ENCODE measurements around the gene FLRT2. TPM values are rescaled to one million over a fixed set of nuclear protein-coding genes. Genes with fewer than 3 reads are reported as not detected.

Gene FLRT2
- total RNA-seq, 2 experiments from 2014 or later, result not detected

GRCh38 chr14:85587151-85587711 is 57.3 kb downstream of the FLRT2 start:
- DNase-seq (no peak), ATAC-seq (no peak)
- no peak overlapping the region for H3K4me3 Mint-ChIP-seq
- no peak overlapping the region for H3K27ac Mint-ChIP-seq
- POLR2A ChIA-PET, result no interaction called here
- no peaks in the 10 kb centered on the region for H3K9me3 Mint-ChIP-seq (ENCODE audit: insufficient read depth)
- no peaks in the 10 kb centered on the region for H3K27me3 Mint-ChIP-seq (ENCODE audit: low read depth)
- H3K36me3 Mint-ChIP-seq (ENCODE audit: low read depth), result no peaks in the 10 kb centered on the region
- CTCF ChIA-PET, result interaction anchor here (1.1 kb wide), 1 partner anchor 10 kb away, joined by 3 read pairs; no protein-coding TSS in a partner anchor
- H3K4me1 Mint-ChIP-seq (ENCODE audit: low read depth), result peaks cover 7% of the 10 kb centered on the region

- Mint-ChIP-seq H3K27ac (no peak overlapping the region), H3K4me1 (ENCODE audit: low read depth) (peaks cover 7% of the 10 kb centered on the region), H3K27me3 (ENCODE audit: low read depth) (no peaks in the 10 kb centered on the region), H3K4me3 (no peak overlapping the region), H3K36me3 (ENCODE audit: low read depth) (no peaks in the 10 kb centered on the region), H3K9me3 (ENCODE audit: insufficient read depth) (no peaks in the 10 kb centered on the region)
- DNase-seq, result no peak
- ATAC-seq, result no peak
- CTCF ChIA-PET, result no interaction called here
- POLR2A ChIA-PET, result no interaction called here
These were observed 60.8 kb downstream of the FLRT2 start for GRCh38 chr14:85590784-85591183.

GRCh38 chr14:85594217-85594616 is 64.3 kb downstream of the FLRT2 start:
- POLR2A ChIA-PET, result no interaction called here
- DNase-seq (no peak), ATAC-seq (no peak)
- no peak overlapping the region for H3K27ac Mint-ChIP-seq
- CTCF ChIA-PET, result no interaction called here
- no peak overlapping the region for H3K4me3 Mint-ChIP-seq
- H3K36me3 Mint-ChIP-seq (ENCODE audit: low read depth), result no peaks in the 10 kb centered on the region
- no peaks in the 10 kb centered on the region for H3K4me1 Mint-ChIP-seq (ENCODE audit: low read depth)
- peaks cover 4% of the 10 kb centered on the region for H3K9me3 Mint-ChIP-seq (ENCODE audit: insufficient read depth)
- no peaks in the 10 kb centered on the region for H3K27me3 Mint-ChIP-seq (ENCODE audit: low read depth)

- ATAC-seq, result no peak
- ChIA-PET POLR2A (no interaction called here), CTCF (no interaction called here)
- no peaks in the 10 kb centered on the region for H3K27me3 Mint-ChIP-seq (ENCODE audit: low read depth)
- DNase-seq, result no peak
- H3K36me3 Mint-ChIP-seq (ENCODE audit: low read depth), result no peaks in the 10 kb centered on the region
- H3K4me3 Mint-ChIP-seq, result no peak overlapping the region
- no peaks in the 10 kb centered on the region for H3K4me1 Mint-ChIP-seq (ENCODE audit: low read depth)
- H3K27ac Mint-ChIP-seq, result no peak overlapping the region
- peaks cover 4% of the 10 kb centered on the region for H3K9me3 Mint-ChIP-seq (ENCODE audit: insufficient read depth)
These were observed 66.0 kb downstream of the FLRT2 start for GRCh38 chr14:85595981-85596380.

GRCh38 chr14:85596562-85596961 is 66.6 kb downstream of the FLRT2 start:
- no peaks in the 10 kb centered on the region for H3K27me3 Mint-ChIP-seq (ENCODE audit: low read depth)
- peaks cover 4% of the 10 kb centered on the region for H3K9me3 Mint-ChIP-seq (ENCODE audit: insufficient read depth)
- H3K27ac Mint-ChIP-seq, result no peak overlapping the region
- no peak overlapping the region for H3K4me3 Mint-ChIP-seq
- H3K4me1 Mint-ChIP-seq (ENCODE audit: low read depth), result no peaks in the 10 kb centered on the region
- ChIA-PET CTCF (no interaction called here), POLR2A (no interaction called here)
- no peaks in the 10 kb centered on the region for H3K36me3 Mint-ChIP-seq (ENCODE audit: low read depth)
- DNase-seq, result no peak
- ATAC-seq, result no peak

GRCh38 chr14:85597701-85598100 is 67.8 kb downstream of the FLRT2 start:
- CTCF ChIA-PET, result no interaction called here
- peaks cover 4% of the 10 kb centered on the region for H3K9me3 Mint-ChIP-seq (ENCODE audit: insufficient read depth)
- no peak overlapping the region for H3K27ac Mint-ChIP-seq
- H3K4me1 Mint-ChIP-seq (ENCODE audit: low read depth), result no peaks in the 10 kb centered on the region
- DNase-seq, result no peak
- H3K27me3 Mint-ChIP-seq (ENCODE audit: low read depth), result no peaks in the 10 kb centered on the region
- no peak overlapping the region for H3K4me3 Mint-ChIP-seq
- no peak for ATAC-seq
- no peaks in the 10 kb centered on the region for H3K36me3 Mint-ChIP-seq (ENCODE audit: low read depth)
- POLR2A ChIA-PET, result no interaction called here

GRCh38 chr14:85599939-85600338 is 70.0 kb downstream of the FLRT2 start:
- CTCF ChIA-PET, result interaction anchor here (0.6 kb wide), 1 partner anchor 201 kb away, joined by 3 read pairs; no protein-coding TSS in a partner anchor
- Mint-ChIP-seq H3K27ac (no peak overlapping the region), H3K36me3 (ENCODE audit: low read depth) (no peaks in the 10 kb centered on the region), H3K4me1 (ENCODE audit: low read depth) (no peaks in the 10 kb centered on the region), H3K27me3 (ENCODE audit: low read depth) (no peaks in the 10 kb centered on the region), H3K4me3 (no peak overlapping the region), H3K9me3 (ENCODE audit: insufficient read depth) (peaks cover 4% of the 10 kb centered on the region)
- no peak for ATAC-seq
- POLR2A ChIA-PET, result no interaction called here
- DNase-seq, result no peak

GRCh38 chr14:85601246-85601645 is 71.3 kb downstream of the FLRT2 start:
- H3K4me3 Mint-ChIP-seq, result no peak overlapping the region
- no peaks in the 10 kb centered on the region for H3K36me3 Mint-ChIP-seq (ENCODE audit: low read depth)

GRCh38 chr14:85601690-85602089 is 71.7 kb downstream of the FLRT2 start:
- H3K9me3 Mint-ChIP-seq (ENCODE audit: insufficient read depth), result peaks cover 4% of the 10 kb centered on the region
- ChIA-PET CTCF (no interaction called here), POLR2A (no interaction called here)
- H3K27ac Mint-ChIP-seq, result no peak overlapping the region
- H3K36me3 Mint-ChIP-seq (ENCODE audit: low read depth), result no peaks in the 10 kb centered on the region
- no peak overlapping the region for H3K4me3 Mint-ChIP-seq
- no peaks in the 10 kb centered on the region for H3K27me3 Mint-ChIP-seq (ENCODE audit: low read depth)
- DNase-seq (no peak), ATAC-seq (no peak)
- no peaks in the 10 kb centered on the region for H3K4me1 Mint-ChIP-seq (ENCODE audit: low read depth)

More at GRCh38 chr14:85601246-85601645, 71.3 kb downstream of the FLRT2 start:
- no peaks in the 10 kb centered on the region for H3K27me3 Mint-ChIP-seq (ENCODE audit: low read depth)
- ATAC-seq (no peak), DNase-seq (no peak)
- H3K27ac Mint-ChIP-seq, result no peak overlapping the region
- no peaks in the 10 kb centered on the region for H3K4me1 Mint-ChIP-seq (ENCODE audit: low read depth)
- H3K9me3 Mint-ChIP-seq (ENCODE audit: insufficient read depth), result peaks cover 4% of the 10 kb centered on the region
- ChIA-PET CTCF (no interaction called here), POLR2A (no interaction called here)

- no peaks in the 10 kb centered on the region for H3K4me1 Mint-ChIP-seq (ENCODE audit: low read depth)
- H3K36me3 Mint-ChIP-seq (ENCODE audit: low read depth), result no peaks in the 10 kb centered on the region
- no peak overlapping the region for H3K27ac Mint-ChIP-seq
- H3K9me3 Mint-ChIP-seq (ENCODE audit: insufficient read depth), result peaks cover 4% of the 10 kb centered on the region
- no peak for DNase-seq
- no peak overlapping the region for H3K4me3 Mint-ChIP-seq
- no peak for ATAC-seq
- ChIA-PET POLR2A (no interaction called here), CTCF (no interaction called here)
- H3K27me3 Mint-ChIP-seq (ENCODE audit: low read depth), result no peaks in the 10 kb centered on the region
These were observed 72.4 kb downstream of the FLRT2 start for GRCh38 chr14:85602345-85602744.

- Mint-ChIP-seq H3K36me3 (ENCODE audit: low read depth) (no peaks in the 10 kb centered on the region), H3K9me3 (ENCODE audit: insufficient read depth) (no peaks in the 10 kb centered on the region), H3K4me1 (ENCODE audit: low read depth) (no peaks in the 10 kb centered on the region), H3K4me3 (no peak overlapping the region), H3K27me3 (ENCODE audit: low read depth) (no peaks in the 10 kb centered on the region), H3K27ac (no peak overlapping the region)
- CTCF ChIA-PET, result no interaction called here
- POLR2A ChIA-PET, result no interaction called here
- no peak for DNase-seq
- ATAC-seq, result no peak
These were observed 74.1 kb downstream of the FLRT2 start for GRCh38 chr14:85604021-85604420.

GRCh38 chr14:85604714-85605113 is 74.8 kb downstream of the FLRT2 start:
- Mint-ChIP-seq H3K27ac (no peak overlapping the region), H3K4me3 (no peak overlapping the region), H3K9me3 (ENCODE audit: insufficient read depth) (no peaks in the 10 kb centered on the region), H3K4me1 (ENCODE audit: low read depth) (no peaks in the 10 kb centered on the region), H3K36me3 (ENCODE audit: low read depth) (no peaks in the 10 kb centered on the region), H3K27me3 (ENCODE audit: low read depth) (no peaks in the 10 kb centered on the region)
- no peak for DNase-seq
- ChIA-PET POLR2A (no interaction called here), CTCF (no interaction called here)
- ATAC-seq, result no peak

GRCh38 chr14:85607651-85608081 is 77.7 kb downstream of the FLRT2 start:
- Mint-ChIP-seq H3K4me3 (no peak overlapping the region), H3K27ac (no peak overlapping the region), H3K36me3 (ENCODE audit: low read depth) (no peaks in the 10 kb centered on the region), H3K27me3 (ENCODE audit: low read depth) (no peaks in the 10 kb centered on the region), H3K4me1 (ENCODE audit: low read depth) (no peaks in the 10 kb centered on the region), H3K9me3 (ENCODE audit: insufficient read depth) (no peaks in the 10 kb centered on the region)
- no peak for DNase-seq
- ATAC-seq, result no peak
- ChIA-PET POLR2A (no interaction called here), CTCF (no interaction called here)

Measured in activated CD8-positive, alpha-beta T cell treated with anti-CD3 and anti-CD28 coated beads, Interleukin-2, amount 10 ng/mL, durations not matched to agents 7 days and 5 days (primary cell).